22Rv1 (cell line): ENCODE measurements around the gene TAS1R2.
"Not testable (repeated sequence)": the region's sequence is repeated elsewhere in the genome, so short reads cannot be mapped to it uniquely, and the experiment has no call there.

Experiments used
- CTCF ChIP-seq: fragments of 450-650 bp; IDR thresholded peaks from 2 replicates; pipeline ENCODE4 v1.5.1; 2017; ENCODE audit warnings: mild to moderate bottlenecking
- ZFX ChIP-seq: fragments of 450-650 bp; IDR thresholded peaks from 2 replicates; pipeline ENCODE4 v1.6.1; 2017; ENCODE audit warnings: antibody characterized with exemption, borderline replicate concordance

GRCh38 chr1:18891858-18892257 is 32.4 kb upstream of the TAS1R2 start:
- TF ChIP-seq CTCF, ZFX: not testable (repeated sequence)
